CD4-positive, alpha-beta T cell (primary cell): Measurements from ENCODE around the gene GMFB. TPM values are rescaled to one million over a fixed set of nuclear protein-coding genes. Genes with fewer than 3 reads are reported as not detected.

Source experiments
- ATAC-seq: fragments of 200-7000 bp; cut with Tn5 transposase; one replicate; pipeline ENCODE4 v1.10.0; 2022; ENCODE audit warnings: mild to moderate bottlenecking; ENCODE audit not compliant: poor library complexity
- CTCF ChIA-PET: fragments of 350-600 bp; sonication (Branson Sonifier 250); formaldehyde crosslinking; loops from one replicate; lab custom pipeline; 2021; ENCODE audit warnings: antibody characterized with exemption, inconsistent platforms; lab: Charles Lee
- POLR2A ChIA-PET: fragments of 350-600 bp; sonication (Branson Sonifier 250); formaldehyde crosslinking; loops from one replicate; lab custom pipeline; 2021; ENCODE audit warnings: antibody characterized with exemption, inconsistent platforms; lab: Charles Lee
- DNase-seq, 14 experiments: peaks; one replicate each; pipeline ENCODE4 v3.0.0-alpha.2; 2013 to 2020; ENCODE audit warnings: mixed read lengths in 2 of 14
- H3K27ac ChIP-seq, 2 donors: one replicate each; pipeline versions ENCODE4 v1.5.1 to v1.7.0; 2013; ENCODE audit warnings: low read length in 2 of 2, low read depth in 1 of 2, mild to moderate bottlenecking in 1 of 2
- H3K27me3 ChIP-seq, 2 experiments: 1 replicate in 1 of 2; 2 replicates in 1 of 2; pipeline versions ENCODE4 v1.6.1 to v1.7.0; 2013; ENCODE audit warnings: low read length in 2 of 2, control low read depth in 1 of 2, mild to moderate bottlenecking in 1 of 2, moderate library complexity in 1 of 2; ENCODE audit not compliant: insufficient read depth in 2 of 2, control insufficient read depth in 1 of 2
- H3K36me3 ChIP-seq: one replicate; pipeline ENCODE4 v1.6.1; 2013; ENCODE audit warnings: low read length, control low read depth; ENCODE audit not compliant: insufficient read depth
- H3K4me1 ChIP-seq: one replicate; pipeline ENCODE4 v1.6.1; 2013; ENCODE audit warnings: low read length, control low read depth; ENCODE audit not compliant: insufficient read depth
- H3K4me3 ChIP-seq: one replicate; pipeline ENCODE4 v1.5.1; 2013; ENCODE audit warnings: mild to moderate bottlenecking, low read length, moderate library complexity
- H3K9me3 ChIP-seq, 2 experiments: 1 replicate in 1 of 2; 2 replicates in 1 of 2; pipeline versions ENCODE4 v1.6.1 to v1.7.0; 2013; ENCODE audit warnings: low read length in 2 of 2, mild to moderate bottlenecking in 2 of 2, control low read depth in 1 of 2, moderate library complexity in 1 of 2; ENCODE audit not compliant: control insufficient read depth in 1 of 2, insufficient read depth in 1 of 2
- H3K27ac Mint-ChIP-seq: one replicate; pipeline ENCODE4 v1.8.0; 2020; ENCODE audit warnings: mixed read lengths
- H3K27me3 Mint-ChIP-seq: one replicate; pipeline ENCODE4 v1.8.0; 2021; ENCODE audit warnings: mixed read lengths
- H3K36me3 Mint-ChIP-seq: one replicate; pipeline ENCODE4 v1.8.0; 2021; ENCODE audit warnings: low read depth, mixed read lengths
- H3K4me1 Mint-ChIP-seq: one replicate; pipeline ENCODE4 v1.8.0; 2021; ENCODE audit warnings: low read depth, mixed read lengths
- H3K4me3 Mint-ChIP-seq: one replicate; pipeline ENCODE4 v1.8.0; 2020; ENCODE audit warnings: mild to moderate bottlenecking, mixed read lengths
- H3K9me3 Mint-ChIP-seq: one replicate; pipeline ENCODE4 v1.8.0; 2020; ENCODE audit warnings: mixed read lengths
- intact Hi-C, 2 experiments: fragments of 100-400 bp; cut with DNase I in 1 of 2; cut with micrococcal nuclease in 1 of 2; formaldehyde crosslinking; loops; one replicate each; pipeline versions ENCODE4 v1.15.1 to v1.9.0; 2023 to 2025; cut with DNase I, micrococcal nuclease
- total RNA-seq, 174 experiments: library from RNA in 2 of 174; stranded (reverse) in 2 of 174; gene quantifications; one replicate each; pipeline ENCODE4 v1.2.3 and lab custom pipeline; 2021 to 2026
- TF ChIP-seq, protein P1 (sequence below): fragments of 200-600 bp; IDR thresholded peaks from one replicate; pipeline ENCODE4 v1.8.0; 2022; ENCODE audit warnings: antibody characterized with exemption, mild to moderate bottlenecking

Gene GMFB
- total RNA-seq, 2 experiments from 2014 or later, result 39.5 to 43.5 TPM

GRCh38 chr14:54486685-54487084 lies 2.1 kb downstream of the GMFB start:
- H3K4me1 Mint-ChIP-seq, result peaks cover 78% of the 10 kb centered on the region
- Histone ChIP-seq H3K4me3 (no peak overlapping the region), H3K4me1 (peaks cover 32% of the 10 kb centered on the region), H3K27me3 (no peaks in the 10 kb centered on the region), H3K27ac (no peak overlapping the region), H3K36me3 (peaks cover 16% of the 10 kb centered on the region), H3K9me3 (no peaks in the 10 kb centered on the region)
- H3K36me3 Mint-ChIP-seq, result peaks cover 45% of the 10 kb centered on the region
- TF ChIP-seq, protein P1, sequence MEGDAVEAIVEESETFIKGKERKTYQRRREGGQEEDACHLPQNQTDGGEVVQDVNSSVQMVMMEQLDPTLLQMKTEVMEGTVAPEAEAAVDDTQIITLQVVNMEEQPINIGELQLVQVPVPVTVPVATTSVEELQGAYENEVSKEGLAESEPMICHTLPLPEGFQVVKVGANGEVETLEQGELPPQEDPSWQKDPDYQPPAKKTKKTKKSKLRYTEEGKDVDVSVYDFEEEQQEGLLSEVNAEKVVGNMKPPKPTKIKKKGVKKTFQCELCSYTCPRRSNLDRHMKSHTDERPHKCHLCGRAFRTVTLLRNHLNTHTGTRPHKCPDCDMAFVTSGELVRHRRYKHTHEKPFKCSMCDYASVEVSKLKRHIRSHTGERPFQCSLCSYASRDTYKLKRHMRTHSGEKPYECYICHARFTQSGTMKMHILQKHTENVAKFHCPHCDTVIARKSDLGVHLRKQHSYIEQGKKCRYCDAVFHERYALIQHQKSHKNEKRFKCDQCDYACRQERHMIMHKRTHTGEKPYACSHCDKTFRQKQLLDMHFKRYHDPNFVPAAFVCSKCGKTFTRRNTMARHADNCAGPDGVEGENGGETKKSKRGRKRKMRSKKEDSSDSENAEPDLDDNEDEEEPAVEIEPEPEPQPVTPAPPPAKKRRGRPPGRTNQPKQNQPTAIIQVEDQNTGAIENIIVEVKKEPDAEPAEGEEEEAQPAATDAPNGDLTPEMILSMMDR, result no peak
- H3K27me3 Mint-ChIP-seq, result no peaks in the 10 kb centered on the region
- ATAC-seq (no peak), DNase-seq (peak in 3 of 14 experiments; percentile 24 to 52 (median 39))
- no peaks in the 10 kb centered on the region for H3K9me3 Mint-ChIP-seq
- intact Hi-C loops, result loop anchor here (2.0 to 10.0 kb wide), 4 partner anchors 44 to 1098 kb away; partner anchors contain the start of genes CNIH1 (in 1 of the 2), KTN1 (in 1 of the 2) and SAMD4A (in 1 of the 2)
- ChIA-PET CTCF (interaction anchor here (1.6 to 4.0 kb wide), 2 partner anchors 23 to 45 kb away, joined by 8 to 21 read pairs; partner anchors contain the start of genes CGRRF1 and CNIH1), POLR2A (interaction anchor here (2.1 to 5.9 kb wide), 2 partner anchors 23 to 79 kb away, joined by 11 to 56 read pairs; partner anchors contain the start of genes CGRRF1 and SAMD4A)
- H3K27ac Mint-ChIP-seq, result peak overlapping the region; percentile 86
- H3K4me3 Mint-ChIP-seq, result peak overlapping the region; percentile 90

DNA sequence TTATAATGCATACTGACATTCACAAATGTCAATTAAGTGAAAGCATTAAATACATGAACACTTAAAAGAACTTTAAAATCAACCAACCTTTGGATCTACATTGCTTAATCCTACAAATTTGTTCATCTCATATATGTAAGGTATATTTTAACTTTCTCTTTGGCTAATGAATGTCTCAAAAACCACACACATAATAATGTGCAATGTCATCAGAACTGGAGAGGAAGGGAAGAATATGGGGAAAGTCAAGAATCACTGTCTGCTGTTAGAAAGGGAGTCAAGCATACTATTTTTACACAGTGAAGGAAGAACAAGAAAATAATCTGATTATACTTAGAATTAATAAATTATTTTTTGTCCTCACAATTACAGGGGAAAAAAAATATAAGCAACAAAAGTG lies 4.9 kb downstream of the GMFB start:
- Histone ChIP-seq H3K4me1 (peaks cover 19% of the 10 kb centered on the region), H3K27ac (no peak overlapping the region), H3K4me3 (no peak overlapping the region), H3K9me3 (no peaks in the 10 kb centered on the region), H3K27me3 (no peaks in the 10 kb centered on the region), H3K36me3 (peaks cover 37% of the 10 kb centered on the region)
- TF ChIP-seq, protein P1, result no peak
- Mint-ChIP-seq H3K27me3 (no peaks in the 10 kb centered on the region), H3K27ac (no peak overlapping the region), H3K9me3 (no peaks in the 10 kb centered on the region), H3K4me1 (peaks cover 56% of the 10 kb centered on the region), H3K4me3 (no peak overlapping the region), H3K36me3 (peaks cover 62% of the 10 kb centered on the region)
- no peak for ATAC-seq
- ChIA-PET CTCF (no interaction called here), POLR2A (interaction anchor here (1.5 kb wide), 1 partner anchor 26 kb away, joined by 3 read pairs; the partner anchor contains the start of gene CGRRF1)
- no peak for DNase-seq
- intact Hi-C loops, result loop anchor here (10.0 kb wide), 2 partner anchors 81 to 1101 kb away; partner anchors contain the start of genes KTN1 (in 1 of the 2) and SAMD4A (in 1 of the 2)

GRCh38 chr14:54483073-54483745 lies 5.6 kb downstream of the GMFB start:
- peaks cover 16% of the 10 kb centered on the region for H3K4me1 ChIP-seq

More at GRCh38 chr14:54483073-54483745, 5.6 kb downstream of the GMFB start:
- peaks cover 66% of the 10 kb centered on the region for H3K36me3 Mint-ChIP-seq
- ATAC-seq (no peak), DNase-seq (no peak)
- Histone ChIP-seq H3K4me3 (no peak overlapping the region), H3K27me3 (no peaks in the 10 kb centered on the region), H3K36me3 (peaks cover 43% of the 10 kb centered on the region), H3K27ac (no peak overlapping the region), H3K9me3 (no peaks in the 10 kb centered on the region)
- CTCF ChIA-PET, result interaction anchor here (1.1 kb wide), 1 partner anchor 25 kb away, joined by 3 read pairs; no protein-coding TSS in a partner anchor
- TF ChIP-seq, protein P1, result no peak
- no peak overlapping the region for H3K27ac Mint-ChIP-seq
- POLR2A ChIA-PET, result interaction anchor here (1.5 kb wide), 1 partner anchor 26 kb away, joined by 3 read pairs; the partner anchor contains the start of gene CGRRF1
- H3K4me1 Mint-ChIP-seq, result peaks cover 52% of the 10 kb centered on the region
- no peaks in the 10 kb centered on the region for H3K27me3 Mint-ChIP-seq
- no peak overlapping the region for H3K4me3 Mint-ChIP-seq
- intact Hi-C loops, result loop anchor here (10.0 kb wide), 2 partner anchors 82 to 1102 kb away; partner anchors contain the start of genes KTN1 (in 1 of the 2) and SAMD4A (in 1 of the 2)
- no peaks in the 10 kb centered on the region for H3K9me3 Mint-ChIP-seq
